ENCODE results near the gene NTN1. TPM values are rescaled to one million over a fixed set of nuclear protein-coding genes. Genes with fewer than 3 reads are reported as not detected.

The NTN1 gene
- total RNA-seq, 1 experiment from 2014 or later, result 1.2 TPM

GRCh38 chr17:9178319-9178718 lies 157.0 kb downstream of the NTN1 start:
- no peak overlapping the region for H3K4me2 ChIP-seq (ENCODE audit: insufficient read depth, insufficient read length, low read length)
- no peak overlapping the region for H3K4ac ChIP-seq (ENCODE audit: low read depth, low read length)
- H2BK5ac ChIP-seq (ENCODE audit: insufficient read length, low read length), result no peak overlapping the region
- H3K18ac ChIP-seq (ENCODE audit: insufficient read length, low read depth, low read length), result peak overlapping the region; percentile 64
- H3K27ac Mint-ChIP-seq, result peak overlapping the region in 1 of 3 experiments; percentile 41; a peak in 1 of 7 replicates
- H3K27me3 Mint-ChIP-seq (ENCODE audit: low read depth), result no peaks in the 10 kb centered on the region; the same call in 1 of the 2 replicates
- H3K4me1 Mint-ChIP-seq, result peaks cover 7 to 21% of the 10 kb centered on the region in 2 experiments
- no peak overlapping the region for H3K23ac ChIP-seq (ENCODE audit: insufficient read length, low read depth, low read length)
- no peaks in the 10 kb centered on the region for H3K27me3 ChIP-seq (ENCODE audit: insufficient read depth, low read length)
- no peak overlapping the region for H3K4me3 Mint-ChIP-seq
- H3K4me1 ChIP-seq (ENCODE audit: insufficient read depth, low read length), result no peaks in the 10 kb centered on the region
- H3K14ac ChIP-seq (ENCODE audit: insufficient read depth, low read length), result no peak overlapping the region; the same call in 1 of the 2 replicates
- DNase-seq, result no peak
- H3K36me3 Mint-ChIP-seq (ENCODE audit: insufficient read depth in 1 of 3, low read depth in 3 of 3), result peaks cover 0 to 2% (median 0%) of the 10 kb centered on the region in 3 experiments; a peak in 2 of 7 replicates
- H3K9me3 ChIP-seq (ENCODE audit: control insufficient read depth, low read depth, low read length), result no peaks in the 10 kb centered on the region
- no peak overlapping the region for H4K91ac ChIP-seq (ENCODE audit: insufficient read length, low read depth, low read length)
- no CpG with 5 or more reads among the region's 9 CpGs for WGBS (ENCODE audit: extremely low coverage, insufficient read length, low lambda C conversion rate)
- H2BK120ac ChIP-seq (ENCODE audit: low read depth, low read length, poor library complexity, severe bottlenecking), result no peak overlapping the region
- H4K20me1 ChIP-seq (ENCODE audit: control insufficient read depth, insufficient read depth, insufficient read length), result no peaks in the 10 kb centered on the region
- no peak overlapping the region for H2BK12ac ChIP-seq (ENCODE audit: insufficient read length, low read depth, low read length)
- no peaks in the 10 kb centered on the region for H3K79me2 ChIP-seq (ENCODE audit: insufficient read depth, low read length)
- no peak overlapping the region for H2BK20ac ChIP-seq (ENCODE audit: low read depth, low read length, poor library complexity, severe bottlenecking)
- no peak overlapping the region for H2BK15ac ChIP-seq (ENCODE audit: low read depth, low read length)
- H3K9ac ChIP-seq (ENCODE audit: extremely low read depth, insufficient read length, low read length), result no peak overlapping the region
- H3K23me2 ChIP-seq (ENCODE audit: insufficient read length, low read depth, low read length, poor library complexity, severe bottlenecking), result no peaks in the 10 kb centered on the region
- peak overlapping the region; percentile 78 for H4K5ac ChIP-seq (ENCODE audit: insufficient read length, low read depth, low read length)
- no peak overlapping the region for H3T11ph ChIP-seq (ENCODE audit: low read length)
- H3K27ac ChIP-seq (ENCODE audit: insufficient read length, low read depth, low read length), result no peak overlapping the region
- H3K79me1 ChIP-seq (ENCODE audit: insufficient read depth, low read depth, low read length, poor library complexity, severe bottlenecking), result no peaks in the 10 kb centered on the region
- no peak overlapping the region for H2AFZ ChIP-seq (ENCODE audit: low read length)
- peaks cover 0 to 2% of the 10 kb centered on the region in 2 experiments; a peak in 2 of 5 replicates for H3K9me3 Mint-ChIP-seq
- H2AK5ac ChIP-seq (ENCODE audit: insufficient read length, low read length), result no peak overlapping the region
- TF ChIP-seq, protein P1, sequence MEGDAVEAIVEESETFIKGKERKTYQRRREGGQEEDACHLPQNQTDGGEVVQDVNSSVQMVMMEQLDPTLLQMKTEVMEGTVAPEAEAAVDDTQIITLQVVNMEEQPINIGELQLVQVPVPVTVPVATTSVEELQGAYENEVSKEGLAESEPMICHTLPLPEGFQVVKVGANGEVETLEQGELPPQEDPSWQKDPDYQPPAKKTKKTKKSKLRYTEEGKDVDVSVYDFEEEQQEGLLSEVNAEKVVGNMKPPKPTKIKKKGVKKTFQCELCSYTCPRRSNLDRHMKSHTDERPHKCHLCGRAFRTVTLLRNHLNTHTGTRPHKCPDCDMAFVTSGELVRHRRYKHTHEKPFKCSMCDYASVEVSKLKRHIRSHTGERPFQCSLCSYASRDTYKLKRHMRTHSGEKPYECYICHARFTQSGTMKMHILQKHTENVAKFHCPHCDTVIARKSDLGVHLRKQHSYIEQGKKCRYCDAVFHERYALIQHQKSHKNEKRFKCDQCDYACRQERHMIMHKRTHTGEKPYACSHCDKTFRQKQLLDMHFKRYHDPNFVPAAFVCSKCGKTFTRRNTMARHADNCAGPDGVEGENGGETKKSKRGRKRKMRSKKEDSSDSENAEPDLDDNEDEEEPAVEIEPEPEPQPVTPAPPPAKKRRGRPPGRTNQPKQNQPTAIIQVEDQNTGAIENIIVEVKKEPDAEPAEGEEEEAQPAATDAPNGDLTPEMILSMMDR (conservative IDR thresholded peaks at IDR 0.05), result no peak
- H4K8ac ChIP-seq (replicated peaks; ENCODE audit: insufficient read length, low read depth, low read length), result no peak overlapping the region
- no peak overlapping the region for H3K56ac ChIP-seq (ENCODE audit: insufficient read length, low read depth, low read length)
